ENCODE data around the gene DNAJC30. TPM values are rescaled to one million over a fixed set of nuclear protein-coding genes. Genes with fewer than 3 reads are reported as not detected.

DNAJC30 gene
- polyA plus RNA-seq, 1 donor from 2014 or later, result 1.3 TPM

- Histone ChIP-seq H3K79me2 (replicated peaks; ENCODE audit: insufficient read depth, low read length) (no peaks in the 10 kb centered on the region), H3K4me2 (ENCODE audit: low read length) (no peak overlapping the region), H3F3A (ENCODE audit: insufficient read depth, low read length, poor library complexity, severe bottlenecking) (no peaks in the 10 kb centered on the region), H3K27me3 (ENCODE audit: insufficient read depth, low read depth, low read length) (no peaks in the 10 kb centered on the region), H2AFZ (ENCODE audit: low read depth, low read length) (no peak overlapping the region), H3K9me2 (ENCODE audit: insufficient read depth, low read length) (no peaks in the 10 kb centered on the region), H3K9ac (ENCODE audit: low read length) (no peak overlapping the region), H4K20me1 (ENCODE audit: insufficient read depth) (no peaks in the 10 kb centered on the region), H3K4me3 (ENCODE audit: low read length) (no peak overlapping the region), H3K36me3 (ENCODE audit: insufficient read depth, low read length) (no peaks in the 10 kb centered on the region), H3K27ac (ENCODE audit: low read length) (no peak overlapping the region), H3K9me3 (ENCODE audit: low read length) (no peaks in the 10 kb centered on the region)
- no peak for TF ChIP-seq MXI1 (conservative IDR thresholded peaks at IDR 0.05; ENCODE audit: poor library complexity, severe bottlenecking)
- TF ChIP-seq POLR2AphosphoS5 (IDR thresholded peaks at IDR 0.05), result no peak
- no peak for TF ChIP-seq RAD21 (conservative IDR thresholded peaks at IDR 0.05)
- no peak for TF ChIP-seq EZH2 (IDR thresholded peaks at IDR 0.05; ENCODE audit: borderline replicate concordance, insufficient read depth, low read length, poor library complexity, severe bottlenecking)
- TF ChIP-seq SMC3 (conservative IDR thresholded peaks at IDR 0.05; ENCODE audit: poor library complexity), result no peak
- TF ChIP-seq, protein P1, sequence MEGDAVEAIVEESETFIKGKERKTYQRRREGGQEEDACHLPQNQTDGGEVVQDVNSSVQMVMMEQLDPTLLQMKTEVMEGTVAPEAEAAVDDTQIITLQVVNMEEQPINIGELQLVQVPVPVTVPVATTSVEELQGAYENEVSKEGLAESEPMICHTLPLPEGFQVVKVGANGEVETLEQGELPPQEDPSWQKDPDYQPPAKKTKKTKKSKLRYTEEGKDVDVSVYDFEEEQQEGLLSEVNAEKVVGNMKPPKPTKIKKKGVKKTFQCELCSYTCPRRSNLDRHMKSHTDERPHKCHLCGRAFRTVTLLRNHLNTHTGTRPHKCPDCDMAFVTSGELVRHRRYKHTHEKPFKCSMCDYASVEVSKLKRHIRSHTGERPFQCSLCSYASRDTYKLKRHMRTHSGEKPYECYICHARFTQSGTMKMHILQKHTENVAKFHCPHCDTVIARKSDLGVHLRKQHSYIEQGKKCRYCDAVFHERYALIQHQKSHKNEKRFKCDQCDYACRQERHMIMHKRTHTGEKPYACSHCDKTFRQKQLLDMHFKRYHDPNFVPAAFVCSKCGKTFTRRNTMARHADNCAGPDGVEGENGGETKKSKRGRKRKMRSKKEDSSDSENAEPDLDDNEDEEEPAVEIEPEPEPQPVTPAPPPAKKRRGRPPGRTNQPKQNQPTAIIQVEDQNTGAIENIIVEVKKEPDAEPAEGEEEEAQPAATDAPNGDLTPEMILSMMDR (IDR thresholded peaks at IDR 0.05; ENCODE audit: poor library complexity, severe bottlenecking), result no peak
- TF ChIP-seq EP300 (conservative IDR thresholded peaks at IDR 0.05; ENCODE audit: poor library complexity, severe bottlenecking), result no peak
- TF ChIP-seq REST (IDR thresholded peaks at IDR 0.05; ENCODE audit: borderline replicate concordance), result no peak
- TF ChIP-seq TAF1 (IDR thresholded peaks at IDR 0.05; ENCODE audit: low read depth), result no peak
These were observed 17.4 kb upstream of the DNAJC30 start for GRCh38 chr7:73700581-73701134.

- TF ChIP-seq SMC3 (conservative IDR thresholded peaks at IDR 0.05; ENCODE audit: poor library complexity), result no peak
- no peak for TF ChIP-seq MXI1 (conservative IDR thresholded peaks at IDR 0.05; ENCODE audit: poor library complexity, severe bottlenecking)
- TF ChIP-seq RAD21 (conservative IDR thresholded peaks at IDR 0.05), result no peak
- TF ChIP-seq POLR2AphosphoS5 (IDR thresholded peaks at IDR 0.05), result no peak
- no peak for TF ChIP-seq TAF1 (IDR thresholded peaks at IDR 0.05; ENCODE audit: low read depth)
- TF ChIP-seq, protein P1 (IDR thresholded peaks at IDR 0.05; ENCODE audit: poor library complexity, severe bottlenecking), result no peak
- TF ChIP-seq REST (IDR thresholded peaks at IDR 0.05; ENCODE audit: borderline replicate concordance), result no peak
- TF ChIP-seq EP300 (conservative IDR thresholded peaks at IDR 0.05; ENCODE audit: poor library complexity, severe bottlenecking), result no peak
- no peak for TF ChIP-seq EZH2 (IDR thresholded peaks at IDR 0.05; ENCODE audit: borderline replicate concordance, insufficient read depth, low read length, poor library complexity, severe bottlenecking)
- H3K27me3 ChIP-seq (ENCODE audit: insufficient read depth, low read depth, low read length), result no peaks in the 10 kb centered on the region
- no peak overlapping the region for H3K9ac ChIP-seq (ENCODE audit: low read length)
- no peaks in the 10 kb centered on the region for H4K20me1 ChIP-seq (ENCODE audit: insufficient read depth)
- H3K79me2 ChIP-seq (replicated peaks; ENCODE audit: insufficient read depth, low read length), result no peaks in the 10 kb centered on the region
- no peaks in the 10 kb centered on the region for H3K9me3 ChIP-seq (ENCODE audit: low read length)
- H3K27ac ChIP-seq (ENCODE audit: low read length), result no peak overlapping the region
- H3K36me3 ChIP-seq (ENCODE audit: insufficient read depth, low read length), result no peaks in the 10 kb centered on the region
- no peak overlapping the region for H3K4me3 ChIP-seq (ENCODE audit: low read length)
- no peaks in the 10 kb centered on the region for H3K9me2 ChIP-seq (ENCODE audit: insufficient read depth, low read length)
- no peaks in the 10 kb centered on the region for H3F3A ChIP-seq (ENCODE audit: insufficient read depth, low read length, poor library complexity, severe bottlenecking)
- H3K4me2 ChIP-seq (ENCODE audit: low read length), result no peak overlapping the region
- H2AFZ ChIP-seq (ENCODE audit: low read depth, low read length), result no peak overlapping the region
These were observed 16.8 kb upstream of the DNAJC30 start for GRCh38 chr7:73700069-73700423.
